NOMO-1 treated with dmso at 0.1 percent for 144 hours (cell line): ENCODE measurements around the gene SLC15A4.
A peak's percentile ranks its signal among the peaks of the same experiment; 100 is the strongest.

Experiments used
- DNase-seq: peaks from one replicate; lab custom pipeline; 2025; ENCODE audit not compliant: unreplicated experiment; lab: John Stamatoyannopoulos, UW

The SLC15A4 gene

DNA sequence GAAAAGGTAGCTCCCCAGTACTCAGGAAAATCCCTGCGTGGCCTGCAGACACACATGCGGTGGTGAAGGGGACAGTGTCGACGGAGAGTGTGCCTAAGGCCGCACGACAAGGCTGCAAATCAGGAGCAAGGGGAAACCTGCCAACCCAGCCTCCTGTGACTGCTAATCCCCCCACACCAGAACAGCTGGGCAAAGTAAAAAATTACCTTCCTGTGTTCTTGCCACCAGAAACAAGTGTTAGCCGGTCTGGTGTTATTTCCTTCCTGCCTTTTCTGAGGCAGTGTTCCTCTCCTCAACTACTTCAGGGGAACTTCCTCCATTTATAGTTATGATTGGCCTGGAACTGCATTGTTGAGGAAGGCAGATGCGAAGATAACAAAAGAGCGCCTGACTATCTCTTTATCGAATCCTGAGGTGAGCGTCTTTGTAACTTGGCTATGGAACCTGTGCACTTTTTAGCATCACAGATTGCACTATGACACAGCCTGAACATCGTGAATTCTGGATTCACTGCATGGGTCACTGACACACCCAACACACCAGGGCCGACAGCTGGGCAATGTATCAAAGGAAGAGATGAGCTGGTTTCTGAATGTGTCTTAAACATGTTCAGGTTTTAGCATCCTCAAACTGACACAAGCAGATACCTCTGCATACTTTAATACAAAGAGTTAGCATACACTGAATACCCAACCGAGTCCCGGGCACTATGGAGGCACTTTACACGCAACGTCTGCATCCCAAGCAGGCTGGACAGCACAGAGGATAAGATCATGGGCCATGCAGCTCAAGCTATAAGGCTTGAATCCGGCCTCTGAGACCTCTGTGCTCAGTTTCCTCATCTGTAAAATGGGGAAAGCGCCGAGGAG, 28.9 kb downstream of the SLC15A4 start:
- no peak for DNase-seq

DNA sequence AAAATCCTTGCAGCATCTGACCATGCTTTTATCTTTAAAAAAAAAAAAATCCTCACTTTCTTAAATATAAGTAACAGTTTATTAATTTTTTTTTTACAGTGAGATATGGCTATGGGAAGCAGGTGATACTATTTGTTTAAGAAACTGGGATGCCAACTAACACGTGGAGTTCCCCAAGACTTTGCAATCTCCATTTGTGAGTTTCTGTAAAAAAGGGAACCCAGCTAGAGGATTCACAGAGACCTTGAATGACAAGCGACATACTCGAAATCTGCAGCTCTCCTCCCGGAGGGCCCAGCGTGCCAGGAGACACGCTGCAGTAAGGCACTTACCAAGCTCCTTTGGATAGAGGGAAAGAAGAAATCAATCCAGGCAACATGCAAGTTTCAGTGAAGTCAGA, 30.1 kb downstream of the SLC15A4 start:
- no peak for DNase-seq

- DNase-seq: no peak
Observed at GRCh38 chr12:128792881-128793280, 30.9 kb downstream of the SLC15A4 start.

DNA sequence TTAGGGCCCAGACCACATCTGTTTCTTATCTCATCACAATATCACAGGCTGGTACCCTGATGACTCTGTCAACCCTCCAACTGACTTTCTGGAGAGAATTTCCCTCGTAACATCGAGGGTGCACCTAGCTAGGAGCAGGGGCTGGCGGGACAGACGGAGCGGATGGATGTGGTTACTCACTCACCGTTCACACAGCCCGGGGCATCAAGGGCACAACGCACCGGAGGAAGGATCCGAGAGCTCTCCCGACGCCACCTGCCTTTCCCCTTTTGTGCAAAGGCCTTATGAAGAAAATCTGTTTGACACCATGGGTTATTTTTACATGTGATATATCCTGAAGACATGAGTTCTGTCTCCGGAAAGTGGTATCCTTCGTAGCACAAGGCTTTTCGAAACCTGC, 31.4 kb downstream of the SLC15A4 start:
- no peak for DNase-seq

DNA sequence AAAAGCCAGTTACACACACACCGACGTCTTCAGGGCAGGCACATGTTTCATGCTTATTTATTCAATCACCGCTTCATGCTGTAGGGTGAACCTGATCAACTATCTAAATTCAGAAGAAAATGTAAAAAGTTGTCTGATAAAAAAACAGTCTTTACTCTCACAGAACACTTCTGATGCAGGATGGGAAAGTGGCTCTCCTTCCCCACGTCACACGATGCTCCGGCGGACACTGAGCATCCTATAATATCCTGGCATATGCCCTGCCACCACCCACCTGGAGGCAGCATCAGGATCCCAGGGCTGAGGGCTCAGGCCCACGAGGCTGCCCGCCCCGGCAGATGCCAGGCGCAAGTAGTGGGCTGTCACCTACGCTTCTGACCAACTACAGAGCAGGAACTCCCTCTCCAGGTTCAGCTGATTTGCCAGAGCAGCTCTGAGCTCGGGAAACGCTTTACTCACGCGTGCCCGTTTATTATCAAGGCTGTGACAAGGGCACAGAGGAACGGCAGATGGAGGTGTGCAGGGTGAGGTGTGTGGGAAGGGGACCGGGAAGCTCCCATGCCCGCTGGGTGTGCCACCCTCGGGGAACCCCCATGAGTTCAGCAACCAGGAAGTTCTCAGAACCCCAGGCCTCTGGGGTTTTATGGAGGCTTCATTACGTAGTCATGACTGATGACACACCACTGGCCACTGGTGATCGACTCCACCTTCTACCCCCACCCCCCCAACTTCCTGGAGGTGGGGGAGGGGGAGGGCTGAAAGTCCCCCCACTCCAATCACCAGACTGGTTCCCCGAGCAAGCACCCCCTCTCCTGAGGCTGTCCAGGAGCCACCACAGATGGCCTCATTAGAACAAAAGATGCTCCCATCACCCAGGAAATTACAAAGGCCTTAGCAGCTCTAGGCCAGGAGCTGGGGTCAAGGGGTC, 32.1 kb downstream of the SLC15A4 start:
- no peak for DNase-seq

DNA sequence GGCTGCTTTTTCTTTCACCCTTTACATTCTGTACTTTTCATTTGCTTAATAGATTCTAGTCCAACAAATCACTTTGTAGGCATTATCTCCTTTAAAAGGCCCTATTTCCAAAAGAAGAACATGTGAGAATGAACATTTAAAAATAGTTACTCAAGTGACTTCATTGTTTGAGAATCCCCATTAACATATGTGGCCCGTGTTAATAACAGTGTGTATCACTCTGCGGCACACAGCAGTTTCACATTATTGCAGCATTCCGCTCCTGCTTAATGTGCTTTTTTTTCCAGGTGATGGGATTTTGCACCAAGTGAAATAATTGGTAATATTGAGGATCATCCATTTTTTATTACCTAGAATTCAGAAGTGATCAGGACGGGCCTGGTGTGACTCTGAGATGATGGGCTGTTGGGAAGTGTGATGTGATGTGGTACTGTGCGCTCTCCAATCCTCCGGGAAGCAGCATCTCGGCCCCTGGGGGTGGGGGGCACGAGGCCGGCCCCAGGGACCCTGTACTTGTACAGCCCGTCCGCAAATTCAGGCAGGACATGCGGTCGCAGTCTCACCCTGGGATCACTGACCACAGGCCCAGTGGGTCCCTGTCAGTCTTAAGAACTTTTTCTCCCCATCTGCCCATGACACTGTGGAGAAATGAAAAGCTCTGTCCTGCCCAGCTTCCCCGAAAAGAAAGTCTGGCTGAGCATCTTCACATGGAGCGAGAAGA, 32.9 kb downstream of the SLC15A4 start:
- DNase-seq: no peak

DNA sequence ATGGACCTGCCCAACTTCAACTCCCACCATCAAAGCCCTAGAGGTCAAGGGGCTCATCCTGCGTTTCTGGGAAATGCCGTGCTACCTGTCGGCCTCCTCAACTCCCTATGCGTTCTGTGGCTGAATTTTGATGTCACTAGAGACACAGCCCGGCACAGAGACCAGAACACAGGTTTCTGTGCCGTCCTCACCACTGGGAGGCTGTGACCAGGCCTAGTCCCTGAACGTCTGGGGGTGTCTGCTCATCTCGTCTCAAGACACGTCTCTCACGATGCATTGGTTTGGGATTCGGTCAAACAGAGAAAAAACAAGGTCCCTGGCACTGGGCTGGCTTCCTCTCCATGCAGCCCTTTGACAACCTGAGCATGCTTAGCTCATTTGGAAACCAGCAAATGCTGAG, 33.5 kb downstream of the SLC15A4 start:
- DNase-seq: no peak

DNA sequence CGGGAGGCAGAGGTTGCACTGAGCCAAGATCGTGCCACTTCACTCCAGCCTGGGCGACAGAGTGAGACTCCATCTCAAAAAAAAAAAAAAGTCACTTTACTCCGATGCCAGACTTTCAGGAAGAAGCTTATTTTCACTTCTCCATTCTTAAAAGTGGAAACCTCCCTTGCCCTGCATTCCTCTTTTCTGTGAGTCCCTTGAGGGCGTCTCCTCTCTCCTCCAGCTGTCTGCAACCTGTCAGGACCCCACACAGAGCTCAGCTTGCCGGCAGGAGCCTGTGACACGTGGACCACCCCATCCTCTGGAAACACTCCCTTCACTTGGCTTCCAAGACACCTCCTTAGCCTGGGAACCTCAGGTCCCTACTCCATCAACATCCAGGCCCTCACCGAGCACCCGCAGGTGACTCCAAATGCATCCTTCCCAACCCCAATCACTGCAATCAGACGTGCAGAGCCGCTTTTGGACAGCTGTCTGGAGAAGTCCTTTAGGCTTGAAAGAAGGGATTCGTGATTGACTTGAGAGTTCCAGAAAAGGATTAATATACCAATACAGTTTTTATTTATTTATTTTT, 34.3 kb downstream of the SLC15A4 start:
- DNase-seq: peak; percentile 65

DNA sequence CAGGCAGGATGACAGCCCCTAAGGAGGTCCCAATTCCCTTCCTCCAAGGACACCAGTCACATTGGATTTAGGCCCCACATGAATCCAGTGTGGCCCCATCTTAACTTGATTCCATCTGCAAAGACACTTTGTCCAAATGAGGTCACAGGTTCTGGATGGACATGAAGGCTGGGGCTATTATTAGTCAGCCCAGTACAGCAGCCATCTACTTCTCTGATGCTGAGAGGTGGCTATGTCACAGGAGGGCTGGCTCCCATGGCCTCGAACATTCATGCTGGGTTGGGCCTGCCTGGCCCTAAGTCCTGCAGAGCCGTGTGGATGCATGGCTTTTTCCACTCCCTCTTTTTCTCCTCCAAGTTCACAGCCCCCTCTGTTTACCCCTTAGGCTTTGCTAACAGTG, 35.9 kb downstream of the SLC15A4 start:
- no peak for DNase-seq

DNA sequence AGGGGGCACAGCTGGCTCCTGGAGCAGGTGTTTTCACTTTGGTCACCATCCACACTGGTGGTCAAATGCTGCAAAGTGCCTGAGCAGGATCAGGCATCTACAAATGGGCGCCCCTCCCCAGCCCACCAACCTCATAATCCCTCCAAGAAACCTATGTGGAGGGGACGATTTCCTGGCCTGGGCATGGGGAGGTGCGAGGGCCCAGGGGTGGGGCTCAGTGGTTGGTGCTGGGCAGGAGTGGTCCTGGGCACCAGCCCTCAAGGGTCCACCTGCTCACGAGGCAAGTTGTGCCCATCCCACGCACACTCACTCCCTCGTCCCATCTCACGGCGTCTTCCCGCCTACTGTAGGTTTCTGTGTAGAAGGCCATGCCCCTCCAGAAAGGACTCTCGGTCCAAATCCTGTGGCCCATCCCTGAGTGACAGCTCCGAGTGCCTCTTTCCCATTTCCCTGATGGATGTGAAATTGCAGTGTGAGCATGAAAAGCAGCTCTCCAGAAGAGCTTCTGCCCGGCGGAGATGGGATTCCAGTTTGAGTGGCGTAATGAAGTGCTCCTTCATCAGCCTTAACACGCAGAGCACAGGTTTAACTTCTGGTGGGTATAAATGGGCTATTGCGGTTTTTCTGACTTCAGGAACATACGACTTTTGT, 36.9 kb downstream of the SLC15A4 start:
- no peak for DNase-seq

GRCh38 chr12:128784030-128784760, 39.6 kb downstream of the SLC15A4 start:
- no peak for DNase-seq

GRCh38 chr12:128783129-128783574, 40.6 kb downstream of the SLC15A4 start:
- DNase-seq: peak; percentile 30

GRCh38 chr12:128779901-128780300, 43.9 kb downstream of the SLC15A4 start:
- no peak for DNase-seq

- DNase-seq: no peak
Observed at GRCh38 chr12:128772249-128772648, 51.5 kb downstream of the SLC15A4 start.

GRCh38 chr12:128771681-128772080, 52.1 kb downstream of the SLC15A4 start:
- no peak for DNase-seq

- DNase-seq: no peak
Observed at GRCh38 chr12:128767518-128767917, 56.2 kb downstream of the SLC15A4 start.

GRCh38 chr12:128766738-128767501, 56.8 kb downstream of the SLC15A4 start:
- no peak for DNase-seq

- peak; percentile 5 for DNase-seq
Observed at GRCh38 chr12:128763395-128763794, 60.4 kb downstream of the SLC15A4 start.

DNA sequence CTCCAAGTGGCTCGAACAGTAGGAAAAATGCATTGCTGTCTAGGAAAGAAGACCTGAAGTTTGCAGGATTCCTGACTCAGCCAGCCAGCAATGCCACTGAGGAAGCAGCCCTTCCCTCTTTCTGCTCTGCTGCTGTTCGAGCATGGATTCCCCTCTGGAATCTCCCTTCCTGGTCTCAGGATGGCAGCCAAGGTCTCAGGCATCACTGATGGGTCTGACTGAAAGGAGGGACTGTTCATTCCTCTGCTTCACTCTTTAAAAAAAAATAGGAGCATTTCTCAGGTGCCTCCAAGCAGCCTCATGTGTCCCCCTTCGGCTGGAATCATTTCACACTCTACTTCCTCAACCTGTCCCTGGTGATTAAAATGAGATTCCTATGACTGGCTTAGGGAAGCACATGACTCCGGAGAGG, 62.4 kb downstream of the SLC15A4 start:
- no peak for DNase-seq
